GM18526 (cell line): Measurements from ENCODE around the gene RPLP2.

Experiments used
- POLR2A ChIP-seq: IDR thresholded peaks from 3 replicates; pipeline ENCODE4 v1.6.1; 2011; ENCODE audit not compliant: insufficient read length; ENCODE audit errors: extremely low read depth

Gene RPLP2

GRCh38 chr11:794013-794765 is 15.6 kb upstream of the RPLP2 start:
- TF ChIP-seq POLR2A, result no peak

GRCh38 chr11:794766-795633 is 14.8 kb upstream of the RPLP2 start:
- no peak for TF ChIP-seq POLR2A

- peak; percentile 49 for TF ChIP-seq POLR2A
These were observed 13.9 kb upstream of the RPLP2 start for GRCh38 chr11:795634-796564.

- peak; percentile 3 for TF ChIP-seq POLR2A
These were observed 13.0 kb upstream of the RPLP2 start for GRCh38 chr11:796565-797295.

- no peak for TF ChIP-seq POLR2A
These were observed 12.3 kb upstream of the RPLP2 start for GRCh38 chr11:797296-798092.

DNA sequence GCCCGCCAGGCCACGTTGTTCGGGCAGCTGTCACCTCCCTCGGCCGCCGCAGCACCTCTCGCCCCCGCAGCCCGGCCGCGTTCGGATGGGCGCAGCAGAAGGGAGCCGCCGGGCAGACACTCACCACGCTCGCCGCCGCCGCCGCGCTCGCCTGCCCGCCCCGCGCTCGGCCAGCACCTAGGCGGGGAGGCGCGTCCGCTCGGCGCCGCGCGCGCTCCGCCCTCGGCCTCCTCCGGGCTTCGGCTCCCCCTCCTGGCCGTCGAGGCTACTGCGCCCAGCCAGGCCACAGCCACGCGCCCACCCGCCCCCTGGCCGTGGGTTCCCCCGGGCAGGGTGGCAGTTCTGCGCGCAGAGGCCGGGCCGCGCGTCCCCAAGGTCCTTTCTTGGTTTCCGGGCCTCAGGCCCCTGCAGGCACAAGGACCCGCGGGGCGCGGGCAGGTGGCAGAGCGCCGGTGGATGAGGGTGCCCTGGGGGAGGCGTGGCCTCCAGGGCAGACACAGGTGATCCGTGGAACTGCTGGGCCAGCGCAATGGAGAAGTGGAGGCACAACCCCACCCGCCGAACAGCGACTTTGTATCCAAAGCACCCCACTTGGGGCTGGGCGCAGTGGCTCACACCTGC is 11.6 kb upstream of the RPLP2 start, which contains the start of gene SLC25A22:
SLC25A22 (minus strand) TSS at position 189 of the 621 bp plus-strand sequence. CDS start 3,275 bp downstream, outside the sequence.
- TF ChIP-seq POLR2A, result peak; percentile 66

DNA sequence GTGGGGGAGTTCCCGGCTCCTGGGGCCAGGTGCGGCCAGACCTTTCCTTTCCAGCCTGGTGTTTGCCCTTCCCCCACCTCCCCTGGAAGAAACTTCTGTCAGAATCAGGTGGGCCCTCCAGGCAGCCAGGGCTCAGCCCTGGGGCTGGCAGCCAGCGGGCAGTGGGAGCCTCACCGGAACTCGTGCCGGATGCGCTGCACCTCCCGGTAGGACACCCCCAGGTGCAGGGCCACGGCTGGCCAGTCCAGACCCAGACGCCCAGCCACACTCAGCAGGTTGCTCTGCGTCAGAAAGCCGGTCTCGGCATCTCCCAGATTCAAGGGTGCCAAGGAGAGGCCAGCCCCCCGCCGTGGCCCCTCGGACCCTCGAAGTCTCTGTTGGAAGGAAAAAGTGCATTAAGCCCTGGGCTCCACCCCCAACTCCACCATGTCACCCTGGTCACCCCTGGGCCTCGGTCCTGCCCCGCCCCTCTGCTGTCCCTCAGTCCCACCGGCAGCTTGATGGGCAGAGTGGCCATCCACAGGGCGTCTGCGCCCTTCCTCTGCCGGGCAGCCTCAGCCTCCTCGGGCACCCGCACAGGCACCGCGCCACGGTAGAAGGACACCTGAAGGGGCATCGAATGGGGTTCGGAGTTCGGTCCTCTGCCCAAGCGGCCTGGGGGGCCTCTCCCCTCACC is 10.0 kb upstream of the RPLP2 start:
- TF ChIP-seq POLR2A, result no peak

DNA sequence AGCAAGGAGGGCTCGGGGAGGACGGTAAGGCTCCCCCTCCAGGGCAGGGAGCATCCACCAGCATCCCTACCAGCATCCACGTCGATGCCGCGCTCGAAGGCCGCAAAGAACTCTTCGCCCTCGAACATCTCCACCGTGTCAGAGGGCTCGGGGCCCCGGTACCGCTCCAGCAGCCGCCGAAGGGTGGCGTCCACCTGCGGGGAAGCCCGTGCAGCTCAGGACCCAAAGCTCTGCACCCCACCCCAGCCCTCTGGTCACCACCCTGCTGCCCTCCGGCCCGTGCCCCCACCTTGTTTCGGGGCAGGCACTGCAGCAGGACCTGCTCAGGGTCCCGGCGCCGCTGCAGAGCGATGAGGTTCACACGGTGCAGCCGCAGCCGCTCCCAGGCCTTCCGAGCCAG is 9.3 kb upstream of the RPLP2 start:
- no peak for TF ChIP-seq POLR2A

- TF ChIP-seq POLR2A, result no peak
These were observed 8.5 kb upstream of the RPLP2 start for GRCh38 chr11:801097-801780.

GRCh38 chr11:802018-802617 is 7.6 kb upstream of the RPLP2 start:
- no peak for TF ChIP-seq POLR2A

DNA sequence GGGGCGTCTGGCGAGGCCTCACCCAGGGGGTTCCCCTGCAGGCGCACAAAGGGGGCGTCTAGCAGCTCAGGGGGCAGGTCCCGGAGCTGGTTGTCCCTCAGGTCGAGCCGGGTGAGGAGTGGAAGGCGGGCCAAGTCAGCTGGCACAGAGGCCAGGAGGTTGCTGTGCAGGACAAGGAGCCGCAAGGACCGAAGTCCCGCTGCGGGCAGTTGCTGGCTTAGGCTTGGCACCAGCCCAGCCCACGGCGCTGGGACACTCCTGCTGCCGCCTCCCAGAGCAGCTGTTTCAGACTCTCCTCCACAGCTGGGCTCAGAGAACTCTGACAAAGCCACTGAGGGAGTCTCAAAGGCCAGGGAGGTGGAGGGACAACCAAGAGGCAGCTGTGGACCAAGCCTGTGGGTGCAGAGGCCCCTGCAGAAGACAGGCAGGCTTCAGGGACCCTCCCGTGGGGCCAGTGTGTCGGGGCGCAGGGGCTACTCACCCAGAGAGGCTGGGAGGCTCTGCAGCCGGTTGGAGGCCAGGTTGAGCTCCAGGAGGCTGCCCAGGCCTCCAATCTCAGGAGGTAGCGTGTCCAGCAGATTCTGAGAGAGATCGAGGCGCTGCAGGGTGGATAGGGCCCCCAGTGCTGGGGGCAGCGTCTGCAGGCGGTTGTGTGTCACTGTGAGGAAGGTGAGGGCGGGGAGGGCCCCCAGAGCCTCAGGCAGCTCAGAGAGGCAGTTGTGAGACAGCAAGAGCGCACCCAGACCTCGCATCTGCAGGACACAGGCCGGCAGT is 6.9 kb upstream of the RPLP2 start:
- TF ChIP-seq POLR2A, result no peak
